Stimulated activated naive B cell treated with anti-CD40 and anti-IgM and Interleukin-4, amounts not matched to agents 10 μg/mL and 1 μg/mL and 100 μg/mL, for 72 hours (primary cell): ENCODE data around the gene PKIG.
A peak's percentile ranks its signal among the peaks of the same experiment; 100 is the strongest.

ENCODE experiments used
- ATAC-seq, 2 donors: fragments of 150-1000 bp; cut with Tn5 transposase; replicated peaks; 2 replicates each; pipeline ENCODE4 v1.10.0; 2021; ENCODE audit warnings: moderate library complexity in 1 of 2
- DNase-seq: peaks from one replicate; pipeline ENCODE4 v3.0.0; 2021
- H3K27ac Mint-ChIP-seq: one replicate; pipeline ENCODE4 v1.8.0; 2022; ENCODE audit warnings: mild to moderate bottlenecking, mixed read lengths
- H3K27me3 Mint-ChIP-seq, 2 donors: one replicate each; pipeline ENCODE4 v1.8.0; 2022; ENCODE audit warnings: mixed read lengths in 2 of 2
- H3K36me3 Mint-ChIP-seq, 2 donors: one replicate each; pipeline ENCODE4 v1.8.0; 2022; ENCODE audit warnings: mixed read lengths in 2 of 2, mild to moderate bottlenecking in 1 of 2
- H3K4me1 Mint-ChIP-seq, 2 donors: one replicate each; pipeline ENCODE4 v1.8.0; 2022; ENCODE audit warnings: mixed read lengths in 2 of 2, mild to moderate bottlenecking in 1 of 2
- H3K4me3 Mint-ChIP-seq, 2 donors: one replicate each; pipeline ENCODE4 v1.8.0; 2022; ENCODE audit warnings: mild to moderate bottlenecking in 2 of 2, mixed read lengths in 2 of 2, moderate library complexity in 1 of 2
- H3K9me3 Mint-ChIP-seq, 2 donors: one replicate each; pipeline ENCODE4 v1.8.0; 2022; ENCODE audit warnings: mixed read lengths in 2 of 2, mild to moderate bottlenecking in 1 of 2

Gene PKIG

GRCh38 chr20:44624743-44625271, 42.4 kb downstream of the PKIG start:
- Mint-ChIP-seq H3K4me3 (no peak overlapping the region), H3K27me3 (no peaks in the 10 kb centered on the region), H3K4me1 (peaks cover 10 to 11% of the 10 kb centered on the region in 2 donors), H3K9me3 (peaks cover 0 to 3% of the 10 kb centered on the region in 2 donors), H3K36me3 (peaks cover 53 to 67% of the 10 kb centered on the region in 2 donors), H3K27ac (no peak overlapping the region)
- no peak for DNase-seq
- no peak for ATAC-seq

DNA sequence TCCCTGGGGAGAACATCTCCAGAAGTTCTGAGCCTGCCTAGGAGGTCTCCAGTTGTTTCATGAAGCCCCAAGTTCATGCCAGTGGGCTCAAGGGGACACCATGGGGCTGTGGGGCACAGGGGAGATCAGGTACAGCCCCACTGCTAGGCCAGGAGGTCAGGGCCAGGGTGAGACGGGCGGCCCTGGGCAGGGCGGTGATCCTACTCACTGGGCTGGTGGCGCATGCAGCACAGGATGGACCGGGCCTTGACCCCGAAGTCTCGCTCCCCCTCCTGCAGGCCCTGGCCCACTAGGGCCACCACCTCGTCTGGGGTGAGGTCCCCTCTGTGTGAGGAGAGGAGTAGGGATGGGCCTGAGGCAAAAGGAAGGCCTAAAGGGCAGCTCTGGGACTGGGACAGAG, 43.0 kb downstream of the PKIG start:
- H3K27me3 Mint-ChIP-seq, result no peaks in the 10 kb centered on the region

GRCh38 chr20:44626278-44626677, 43.9 kb downstream of the PKIG start:
- H3K36me3 Mint-ChIP-seq, result peaks cover 51 to 60% of the 10 kb centered on the region in 2 donors
- no peak for ATAC-seq

More for the DNA sequence above, 43.0 kb downstream of the PKIG start:
- no peak overlapping the region for H3K4me3 Mint-ChIP-seq
- DNase-seq, result no peak
- H3K9me3 Mint-ChIP-seq, result peaks cover 0 to 3% of the 10 kb centered on the region in 2 donors
- peaks cover 49 to 64% of the 10 kb centered on the region in 2 donors for H3K36me3 Mint-ChIP-seq
- peak overlapping the region; percentile 51 for H3K27ac Mint-ChIP-seq
- peaks cover 6% of the 10 kb centered on the region in 2 donors for H3K4me1 Mint-ChIP-seq
- no peak for ATAC-seq

GRCh38 chr20:44627364-44628010, 45.1 kb downstream of the PKIG start:
- Mint-ChIP-seq H3K27me3 (no peaks in the 10 kb centered on the region), H3K9me3 (no peaks in the 10 kb centered on the region), H3K27ac (no peak overlapping the region), H3K36me3 (peaks cover 44 to 57% of the 10 kb centered on the region in 2 donors), H3K4me3 (no peak overlapping the region), H3K4me1 (peaks cover 12 to 16% of the 10 kb centered on the region in 2 donors)
- no peak for DNase-seq
- ATAC-seq, result no peak

More at GRCh38 chr20:44626278-44626677, 43.9 kb downstream of the PKIG start:
- DNase-seq, result no peak
- H3K4me3 Mint-ChIP-seq, result no peak overlapping the region
- no peaks in the 10 kb centered on the region for H3K27me3 Mint-ChIP-seq
- peaks cover 0 to 3% of the 10 kb centered on the region in 2 donors for H3K9me3 Mint-ChIP-seq
- no peak overlapping the region for H3K27ac Mint-ChIP-seq
- peaks cover 5% of the 10 kb centered on the region in 2 donors for H3K4me1 Mint-ChIP-seq

DNA sequence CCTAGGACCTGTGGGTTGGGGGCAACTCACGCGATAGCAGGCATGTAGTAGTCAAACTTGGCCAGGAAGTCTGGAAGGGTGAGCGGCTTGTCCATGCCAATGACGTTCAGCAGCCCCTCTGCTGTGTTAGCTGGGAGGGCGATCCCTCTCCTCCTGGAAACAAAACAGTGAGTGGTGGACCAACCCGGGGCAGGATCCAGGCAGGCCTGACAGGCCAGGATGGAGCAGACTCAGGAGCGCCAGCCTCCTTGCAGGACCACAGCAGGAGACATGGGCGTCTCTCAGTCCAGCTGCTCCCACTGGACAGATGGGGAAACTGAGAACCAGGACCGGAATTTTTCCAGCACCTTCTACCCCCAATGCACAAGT, 46.6 kb downstream of the PKIG start:
- Mint-ChIP-seq H3K27ac (no peak overlapping the region), H3K36me3 (peaks cover 39 to 55% of the 10 kb centered on the region in 2 donors), H3K27me3 (no peaks in the 10 kb centered on the region), H3K9me3 (no peaks in the 10 kb centered on the region), H3K4me1 (peaks cover 18 to 29% of the 10 kb centered on the region in 2 donors), H3K4me3 (no peak overlapping the region)
- DNase-seq (no peak), ATAC-seq (no peak)

- Mint-ChIP-seq H3K4me3 (no peak overlapping the region), H3K27me3 (no peaks in the 10 kb centered on the region), H3K36me3 (peaks cover 34 to 54% of the 10 kb centered on the region in 2 donors), H3K4me1 (peaks cover 18 to 29% of the 10 kb centered on the region in 2 donors), H3K9me3 (no peaks in the 10 kb centered on the region), H3K27ac (no peak overlapping the region)
- DNase-seq (no peak), ATAC-seq (no peak)
These were observed 47.2 kb downstream of the PKIG start for GRCh38 chr20:44629542-44629941.

DNA sequence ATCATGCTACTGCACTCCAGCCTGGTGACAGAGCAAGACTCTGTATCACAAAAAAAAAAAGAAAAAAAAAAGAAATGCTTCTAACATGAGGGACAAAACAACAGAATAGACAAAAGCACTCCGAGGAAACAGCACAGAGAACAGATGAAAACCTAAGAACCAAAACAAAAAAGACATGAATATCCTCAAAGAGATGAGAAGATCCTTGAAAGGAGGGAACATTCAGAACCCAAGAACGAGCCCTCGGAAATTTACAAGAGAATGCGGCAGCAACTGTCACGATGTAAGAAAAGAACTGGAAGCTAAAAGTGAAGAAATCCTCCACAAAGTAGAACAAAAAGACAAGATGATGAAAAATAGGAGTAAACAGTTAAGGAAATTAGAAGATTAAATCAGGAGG, 47.9 kb downstream of the PKIG start:
- Mint-ChIP-seq H3K4me1 (peaks cover 16 to 29% of the 10 kb centered on the region in 2 donors), H3K4me3 (no peak overlapping the region), H3K9me3 (no peaks in the 10 kb centered on the region), H3K27me3 (no peaks in the 10 kb centered on the region), H3K27ac (no peak overlapping the region), H3K36me3 (peaks cover 36 to 53% of the 10 kb centered on the region in 2 donors)
- DNase-seq, result no peak
- ATAC-seq, result no peak

- H3K9me3 Mint-ChIP-seq, result no peaks in the 10 kb centered on the region
- ATAC-seq (peak in 1 of 2 donors; percentile 10), DNase-seq (no peak)
- peaks cover 34 to 53% of the 10 kb centered on the region in 2 donors for H3K36me3 Mint-ChIP-seq
- H3K27ac Mint-ChIP-seq, result no peak overlapping the region
- H3K4me1 Mint-ChIP-seq, result peaks cover 16 to 29% of the 10 kb centered on the region in 2 donors
- no peaks in the 10 kb centered on the region for H3K27me3 Mint-ChIP-seq
- peak overlapping the region in 1 of 2 donors; percentile 4 for H3K4me3 Mint-ChIP-seq
These were observed 49.8 kb downstream of the PKIG start for GRCh38 chr20:44632103-44632752.

- Mint-ChIP-seq H3K4me3 (no peak overlapping the region), H3K4me1 (peaks cover 16 to 24% of the 10 kb centered on the region in 2 donors), H3K36me3 (peaks cover 31 to 45% of the 10 kb centered on the region in 2 donors), H3K9me3 (no peaks in the 10 kb centered on the region), H3K27ac (no peak overlapping the region), H3K27me3 (no peaks in the 10 kb centered on the region)
- ATAC-seq, result no peak
- DNase-seq, result no peak
These were observed 50.9 kb downstream of the PKIG start for GRCh38 chr20:44633187-44633810.

- H3K27ac Mint-ChIP-seq, result no peak overlapping the region
These were observed 51.7 kb downstream of the PKIG start for GRCh38 chr20:44633872-44634600.

DNA sequence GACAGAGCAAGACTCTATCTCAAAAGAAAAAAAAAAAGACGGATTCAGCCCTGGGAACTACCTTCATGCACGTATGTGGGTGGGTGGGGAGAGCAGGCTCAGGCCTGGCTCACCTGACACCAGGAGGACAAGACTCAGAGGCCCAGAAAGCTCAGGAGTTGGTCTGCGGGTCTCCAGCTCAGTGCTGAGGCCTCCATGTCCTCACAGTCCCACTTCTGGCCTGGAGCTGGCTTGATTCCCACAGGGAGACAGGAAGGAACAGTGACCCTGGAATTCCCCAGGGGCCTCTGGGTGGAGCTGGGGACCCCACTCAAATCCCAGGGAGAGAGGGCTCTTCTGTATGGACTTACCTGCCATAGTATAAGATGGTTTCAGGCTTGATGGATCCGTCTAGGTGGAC, 53.5 kb downstream of the PKIG start:
- no peaks in the 10 kb centered on the region for H3K27me3 Mint-ChIP-seq
- DNase-seq (no peak), ATAC-seq (no peak)
- no peak overlapping the region for H3K4me3 Mint-ChIP-seq
- H3K36me3 Mint-ChIP-seq, result peaks cover 36 to 55% of the 10 kb centered on the region in 2 donors
- H3K9me3 Mint-ChIP-seq, result no peaks in the 10 kb centered on the region
- H3K4me1 Mint-ChIP-seq, result peaks cover 22 to 32% of the 10 kb centered on the region in 2 donors
- no peak overlapping the region for H3K27ac Mint-ChIP-seq

More at GRCh38 chr20:44633872-44634600, 51.7 kb downstream of the PKIG start:
- no peak for DNase-seq
- Mint-ChIP-seq H3K9me3 (no peaks in the 10 kb centered on the region), H3K36me3 (peaks cover 33 to 47% of the 10 kb centered on the region in 2 donors), H3K4me1 (peaks cover 16 to 24% of the 10 kb centered on the region in 2 donors), H3K4me3 (no peak overlapping the region), H3K27me3 (no peaks in the 10 kb centered on the region)
- ATAC-seq, result no peak

DNA sequence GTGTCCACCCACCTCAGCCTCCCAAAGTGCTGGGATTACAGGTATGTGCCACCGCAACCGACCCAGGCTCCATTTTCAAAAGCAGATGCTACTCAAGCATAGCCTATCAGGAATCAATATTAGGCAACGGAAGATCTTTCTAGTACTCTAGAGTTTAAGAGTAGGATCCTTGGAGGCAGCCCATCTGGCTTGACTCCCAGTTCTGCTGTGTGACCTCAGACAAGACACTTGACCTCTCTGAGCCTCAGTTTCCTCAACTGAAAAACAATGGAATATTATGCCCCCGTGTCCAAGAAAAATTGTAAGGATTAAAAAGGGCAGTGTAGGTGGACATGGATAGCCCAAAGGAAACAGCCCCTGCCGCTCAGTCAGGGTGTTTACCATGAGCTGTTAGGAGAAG, 54.7 kb downstream of the PKIG start:
- Mint-ChIP-seq H3K4me3 (no peak overlapping the region), H3K4me1 (peaks cover 26 to 38% of the 10 kb centered on the region in 2 donors), H3K27me3 (no peaks in the 10 kb centered on the region), H3K27ac (no peak overlapping the region), H3K9me3 (no peaks in the 10 kb centered on the region), H3K36me3 (peaks cover 36 to 55% of the 10 kb centered on the region in 2 donors)
- ATAC-seq (no peak), DNase-seq (no peak)

- no peak overlapping the region for H3K27ac Mint-ChIP-seq
- no peaks in the 10 kb centered on the region for H3K27me3 Mint-ChIP-seq
- H3K36me3 Mint-ChIP-seq, result peaks cover 33 to 52% of the 10 kb centered on the region in 2 donors
- no peaks in the 10 kb centered on the region for H3K9me3 Mint-ChIP-seq
- peaks cover 27 to 38% of the 10 kb centered on the region in 2 donors for H3K4me1 Mint-ChIP-seq
- ATAC-seq, result no peak
- H3K4me3 Mint-ChIP-seq, result no peak overlapping the region
- no peak for DNase-seq
These were observed 55.4 kb downstream of the PKIG start for GRCh38 chr20:44637522-44638372.
